BJ (cell line): Measurements from ENCODE around the gene TMEM266. TPM values are rescaled to one million over a fixed set of nuclear protein-coding genes. Genes with fewer than 3 reads are reported as not detected.

Experiments used
- CTCF ChIA-PET: fragments of 350-600 bp; formaldehyde crosslinking; extraction: SDS; loops from one replicate; lab custom pipeline; 2021; ENCODE audit warnings: antibody characterized with exemption, inconsistent platforms; lab: Yijun Ruan, JAX
- POLR2A ChIA-PET: fragments of 300-600 bp; sonication (Branson Sonifier 250); formaldehyde crosslinking; extraction: SDS; loops from one replicate; lab custom pipeline; 2021; ENCODE audit warnings: antibody characterized with exemption; lab: Charles Lee
- DNase-seq: peaks from one replicate; pipeline ENCODE4 v3.0.0-alpha.2; 2011; ENCODE audit warnings: low read depth
- H3K27me3 ChIP-seq: 2 replicates; pipeline ENCODE4 v1.6.0; 2011; ENCODE audit warnings: low read length; ENCODE audit not compliant: control insufficient read depth, insufficient read depth
- H3K36me3 ChIP-seq: 2 replicates; pipeline ENCODE4 v1.5.1; 2011; ENCODE audit warnings: low read length; ENCODE audit not compliant: control insufficient read depth, insufficient read depth
- H3K4me3 ChIP-seq: 2 replicates; pipeline ENCODE4 v1.5.1; 2011; ENCODE audit warnings: low read depth, mild to moderate bottlenecking, control low read depth, low read length
- CTCF ChIP-seq: IDR thresholded peaks from 2 replicates; pipeline ENCODE4 v1.5.1; 2011; ENCODE audit warnings: low read depth, mild to moderate bottlenecking, control low read depth, inconsistent platforms, low read length, moderate library complexity; ENCODE audit not compliant: insufficient read depth
- polyA plus RNA-seq: library from polyadenylated mRNA; depleted of rRNA; stranded (reverse); fragments of >200 nt; gene quantifications from 2 replicates; pipeline ENCODE4 v1.2.3, GENCODE V29; 2011

The TMEM266 gene
- polyA plus RNA-seq, 1 experiment = 0.18 TPM

DNA sequence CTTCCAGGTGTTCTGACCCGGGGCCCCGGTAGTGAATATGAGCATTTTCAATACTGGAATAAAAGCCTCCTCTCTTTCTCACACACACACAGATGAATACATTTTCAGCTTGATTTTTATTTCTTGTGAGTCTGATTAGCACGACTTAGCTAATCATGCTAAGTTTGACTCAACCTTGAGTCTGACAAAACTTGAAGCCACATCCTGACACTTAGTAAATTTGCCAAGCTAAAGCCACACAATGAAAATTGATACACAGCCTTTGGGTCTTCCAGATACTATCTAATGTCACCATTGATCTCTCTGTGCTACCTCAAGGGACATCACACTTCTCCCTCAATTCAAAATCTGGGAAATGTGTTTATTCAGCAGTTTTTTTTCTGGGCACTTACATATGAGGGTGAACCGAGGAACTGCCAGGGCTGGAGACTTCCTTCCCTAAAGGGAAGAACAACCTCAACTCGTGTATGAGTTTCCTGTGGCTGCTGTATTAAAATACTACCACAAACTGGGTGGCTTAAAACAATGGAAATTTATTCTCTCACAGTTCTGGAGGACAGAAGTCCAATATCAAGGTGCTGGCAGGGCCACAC lies 18.6 kb downstream of the TMEM266 start:
- H3K27me3 ChIP-seq = peaks cover 4% of the 10 kb centered on the region
- no peak for DNase-seq
- no peak for TF ChIP-seq CTCF
- ChIA-PET CTCF (interaction anchor here (1.4 kb wide), 2 partner anchors 16 to 19 kb away, joined by 3 to 5 read pairs; partner anchors contain the start of gene TMEM266), POLR2A (no interaction called here)
- no peaks in the 10 kb centered on the region for H3K36me3 ChIP-seq
- no peak overlapping the region for H3K4me3 ChIP-seq

GRCh38 chr15:76084256-76084655 lies 24.5 kb downstream of the TMEM266 start:
- H3K4me3 ChIP-seq = no peak overlapping the region
- H3K27me3 ChIP-seq = peaks cover 2% of the 10 kb centered on the region
- no peak for TF ChIP-seq CTCF
- no peak for DNase-seq
- ChIA-PET POLR2A (no interaction called here), CTCF (interaction anchor here (1.4 kb wide), 1 partner anchor 26 kb away, joined by 4 read pairs; no protein-coding TSS in a partner anchor)
- no peaks in the 10 kb centered on the region for H3K36me3 ChIP-seq

DNA sequence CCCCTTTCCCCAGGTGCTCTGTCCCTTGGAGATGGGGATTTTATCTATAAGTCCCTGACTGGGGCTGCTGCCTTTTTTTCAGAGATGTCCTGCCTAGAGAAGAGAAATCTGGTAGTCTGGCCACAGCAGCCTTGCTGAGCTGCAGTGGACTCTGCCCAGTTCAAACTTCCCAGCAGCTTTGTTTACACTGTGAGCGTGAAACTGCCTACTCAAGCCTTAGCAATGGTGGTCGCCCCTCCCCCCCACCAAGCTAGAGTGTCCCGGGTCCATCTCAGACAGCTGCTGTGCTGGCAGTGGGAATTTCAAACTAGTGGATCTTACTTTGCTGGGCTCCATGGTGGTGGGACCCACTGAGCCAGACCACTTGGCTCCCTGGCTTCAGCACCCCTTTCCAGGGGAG lies 38.9 kb downstream of the TMEM266 start:
- Histone ChIP-seq H3K36me3 (no peaks in the 10 kb centered on the region), H3K27me3 (peaks cover 4% of the 10 kb centered on the region), H3K4me3 (no peak overlapping the region)
- no peak for TF ChIP-seq CTCF
- CTCF ChIA-PET = no interaction called here
- no peak for DNase-seq
- POLR2A ChIA-PET = no interaction called here

DNA sequence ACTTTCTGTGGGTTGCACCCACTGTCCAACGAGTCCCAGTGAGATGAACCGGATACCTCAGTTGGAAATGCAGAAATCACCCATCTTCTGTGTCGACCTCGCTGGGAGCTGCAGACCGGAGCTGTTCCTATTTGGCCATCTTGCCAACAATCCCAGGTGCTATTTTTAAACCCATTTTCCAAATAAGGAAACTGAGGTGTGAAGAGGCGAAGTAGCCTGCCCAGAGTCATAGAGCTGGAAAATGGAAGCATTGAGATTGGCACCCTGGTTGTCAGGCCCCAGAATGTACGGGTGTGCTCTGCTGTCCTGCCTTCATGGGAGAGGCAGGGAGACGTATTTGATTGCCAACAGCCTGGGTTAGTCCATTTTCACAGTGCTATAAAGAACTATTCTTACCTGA lies 39.6 kb downstream of the TMEM266 start:
- Histone ChIP-seq H3K36me3 (no peaks in the 10 kb centered on the region), H3K27me3 (peaks cover 4% of the 10 kb centered on the region), H3K4me3 (no peak overlapping the region)
- TF ChIP-seq CTCF = no peak
- CTCF ChIA-PET = no interaction called here
- no peak for DNase-seq
- POLR2A ChIA-PET = no interaction called here

DNA sequence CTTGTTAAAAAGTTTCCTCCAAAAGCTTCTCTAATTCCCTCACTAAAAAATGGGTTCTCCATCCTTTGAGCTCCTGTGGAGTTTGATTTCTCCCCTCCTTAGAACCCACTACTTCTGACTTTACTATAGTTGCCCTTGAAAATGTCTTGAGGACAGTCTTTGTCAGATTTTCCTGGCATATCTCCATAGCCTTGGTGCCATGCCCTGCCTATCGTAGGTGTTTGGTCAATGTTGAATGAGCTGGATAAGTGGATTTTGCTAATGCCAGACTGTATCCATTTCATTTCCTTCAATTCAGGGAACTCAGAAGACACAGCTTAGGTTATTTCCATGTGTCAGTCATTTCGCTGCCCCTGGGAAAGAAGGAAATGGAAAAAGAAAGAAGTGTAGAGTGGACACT lies 40.6 kb downstream of the TMEM266 start:
- CTCF ChIA-PET = interaction anchor here (0.6 to 1.1 kb wide), 2 partner anchors 9 to 39 kb away, joined by 3 to 5 read pairs; no protein-coding TSS in a partner anchor
- POLR2A ChIA-PET = no interaction called here

More for the DNA sequence above, 40.6 kb downstream of the TMEM266 start:
- Histone ChIP-seq H3K4me3 (no peak overlapping the region), H3K27me3 (peaks cover 4% of the 10 kb centered on the region), H3K36me3 (no peaks in the 10 kb centered on the region)
- no peak for TF ChIP-seq CTCF
- no peak for DNase-seq
